Fibroblast of the aortic adventitia (primary cell): ENCODE measurements around the gene GOPC. TPM values are rescaled to one million over a fixed set of nuclear protein-coding genes. Genes with fewer than 3 reads are reported as not detected.

Experiments used
- DNase-seq: peaks from one replicate; pipeline ENCODE4 v3.0.0-alpha.2; 2010; ENCODE audit warnings: low read depth
- H3K4me3 ChIP-seq: 2 replicates; pipeline ENCODE4 v1.5.1; 2011; ENCODE audit warnings: low read depth, mild to moderate bottlenecking, control low read depth, low read length, moderate library complexity
- total RNA-seq: library from RNA; depleted of rRNA; stranded (reverse); fragments of >200 nt; gene quantifications from 2 replicates; pipeline ENCODE4 v1.2.3, GENCODE V29; 2012; ENCODE audit warnings: low replicate concordance
- TF ChIP-seq, protein P1 (sequence below): IDR thresholded peaks from 2 replicates; pipeline ENCODE4 v1.5.1; 2011; ENCODE audit warnings: mild to moderate bottlenecking, low read length, control low read depth, inconsistent platforms; ENCODE audit not compliant: insufficient read depth

GOPC gene
- total RNA-seq, 1 donor: 37.3 TPM

DNA sequence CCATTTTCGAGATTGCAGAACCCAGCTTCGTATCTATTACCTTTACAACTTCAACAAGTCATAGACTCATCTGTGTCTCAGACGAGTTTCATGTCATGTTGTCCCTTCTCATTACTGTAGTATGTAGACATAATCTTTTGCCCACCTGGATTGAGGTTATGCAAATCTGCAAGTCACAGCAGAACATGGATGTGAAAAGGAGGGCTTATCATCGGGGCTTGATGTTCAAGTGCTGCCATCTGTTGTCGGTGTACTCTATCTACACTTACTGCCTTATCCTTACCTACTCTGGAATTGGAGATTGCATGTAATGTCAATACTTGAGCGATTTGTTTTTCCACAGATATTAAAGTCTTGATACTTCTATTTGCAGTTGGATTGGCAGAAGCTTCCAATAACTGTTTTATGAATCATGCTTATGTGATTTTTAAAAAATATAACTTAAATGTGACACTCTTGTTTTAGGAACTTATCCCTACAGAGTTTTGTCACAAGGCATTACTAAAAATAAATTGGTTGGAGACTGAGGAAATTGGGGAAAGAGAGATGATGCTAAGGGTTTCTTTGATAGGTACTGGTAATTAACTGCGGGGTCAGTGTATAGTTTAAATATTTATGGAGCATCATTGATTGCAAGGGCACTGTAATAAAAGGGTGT, 3.0 kb upstream of the GOPC start:
- peak; percentile 90 for DNase-seq
- no peak overlapping the region for H3K4me3 ChIP-seq
- TF ChIP-seq, protein P1, sequence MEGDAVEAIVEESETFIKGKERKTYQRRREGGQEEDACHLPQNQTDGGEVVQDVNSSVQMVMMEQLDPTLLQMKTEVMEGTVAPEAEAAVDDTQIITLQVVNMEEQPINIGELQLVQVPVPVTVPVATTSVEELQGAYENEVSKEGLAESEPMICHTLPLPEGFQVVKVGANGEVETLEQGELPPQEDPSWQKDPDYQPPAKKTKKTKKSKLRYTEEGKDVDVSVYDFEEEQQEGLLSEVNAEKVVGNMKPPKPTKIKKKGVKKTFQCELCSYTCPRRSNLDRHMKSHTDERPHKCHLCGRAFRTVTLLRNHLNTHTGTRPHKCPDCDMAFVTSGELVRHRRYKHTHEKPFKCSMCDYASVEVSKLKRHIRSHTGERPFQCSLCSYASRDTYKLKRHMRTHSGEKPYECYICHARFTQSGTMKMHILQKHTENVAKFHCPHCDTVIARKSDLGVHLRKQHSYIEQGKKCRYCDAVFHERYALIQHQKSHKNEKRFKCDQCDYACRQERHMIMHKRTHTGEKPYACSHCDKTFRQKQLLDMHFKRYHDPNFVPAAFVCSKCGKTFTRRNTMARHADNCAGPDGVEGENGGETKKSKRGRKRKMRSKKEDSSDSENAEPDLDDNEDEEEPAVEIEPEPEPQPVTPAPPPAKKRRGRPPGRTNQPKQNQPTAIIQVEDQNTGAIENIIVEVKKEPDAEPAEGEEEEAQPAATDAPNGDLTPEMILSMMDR: peak; percentile 82

DNA sequence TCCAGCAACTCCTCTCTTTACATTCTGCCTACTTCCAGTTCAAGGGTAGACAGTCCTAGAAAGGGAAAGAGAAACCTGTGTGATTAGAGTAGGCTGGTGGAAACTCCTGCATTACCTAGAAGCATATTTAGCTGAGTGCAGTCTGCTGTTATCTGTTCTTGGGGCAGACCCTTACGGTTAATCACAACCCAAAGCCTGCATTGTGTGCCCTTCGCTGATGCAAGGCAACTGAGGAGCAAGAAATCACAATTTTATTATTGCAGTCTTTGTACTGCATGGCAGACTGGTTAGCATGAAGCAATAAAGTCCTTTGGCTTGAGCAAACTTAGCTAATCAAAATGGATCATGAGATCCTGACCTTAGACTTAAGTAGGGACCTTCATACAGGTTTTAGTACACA, 1.5 kb upstream of the GOPC start:
- TF ChIP-seq, protein P1: no peak
- no peak overlapping the region for H3K4me3 ChIP-seq
- no peak for DNase-seq

GRCh38 chr6:117602899-117603588, 733 bp upstream of the GOPC start:
- DNase-seq: no peak
- TF ChIP-seq, protein P1: no peak

GRCh38 chr6:117601811-117602150, 530 bp downstream of the GOPC start:
- peak overlapping the region; percentile 95 for H3K4me3 ChIP-seq
- TF ChIP-seq, protein P1: no peak
- no peak for DNase-seq

More at GRCh38 chr6:117602899-117603588, 733 bp upstream of the GOPC start:
- H3K4me3 ChIP-seq: peak overlapping the region; percentile 95

GRCh38 chr6:117600008-117600743, 2.1 kb downstream of the GOPC start:
- peak overlapping the region; percentile 95 for H3K4me3 ChIP-seq
- TF ChIP-seq, protein P1: no peak
- DNase-seq: peak; percentile 25

DNA sequence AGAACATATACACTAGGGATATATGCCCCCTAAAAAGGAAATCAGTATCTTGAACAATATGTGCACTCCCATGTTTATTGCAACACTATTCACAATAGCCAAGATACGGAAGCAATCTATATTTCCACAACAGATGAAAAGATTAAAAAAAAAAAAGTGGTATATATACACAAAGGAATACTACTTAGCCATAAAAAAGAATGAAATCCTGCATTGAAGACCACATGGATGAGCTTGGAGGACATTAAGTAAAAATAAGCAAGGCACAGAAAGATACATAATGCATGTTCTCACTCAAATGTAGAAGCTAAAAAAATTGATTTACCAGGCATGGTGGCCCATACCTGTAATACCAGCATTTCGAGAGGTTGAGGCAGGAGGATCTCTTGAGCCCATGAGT, 4.6 kb downstream of the GOPC start:
- H3K4me3 ChIP-seq: no peak overlapping the region
- no peak for DNase-seq
- TF ChIP-seq, protein P1: no peak
